Gastrocnemius medialis (tissue), 4 donors: ENCODE data around the gene GORAB. TPM values are rescaled to one million over a fixed set of nuclear protein-coding genes. Genes with fewer than 3 reads are reported as not detected.

Experiments
- ATAC-seq, 2 donors: fragments of 150-250 bp; one replicate each; pipeline ENCODE4 v1.9.1; 2016
- DNase-seq, 2 donors: peaks; one replicate each; pipeline ENCODE4 v3.0.0-alpha.2; 2019
- H3K27ac ChIP-seq, 4 donors: fragments of 200-600 bp; sonication (generic); 1 replicate in 1 of 4; 2 replicates in 3 of 4; pipeline ENCODE4 v1.5.1; 2016 to 2018; ENCODE audit warnings: mild to moderate bottlenecking in 2 of 4, moderate library complexity in 1 of 4
- H3K27me3 ChIP-seq, 3 donors: fragments of 200-600 bp; sonication (generic) in 2 of 3; 1 replicate in 1 of 3; 2 replicates in 2 of 3; pipeline versions ENCODE4 v1.5.1 to v1.6.0; 2016 to 2019; ENCODE audit warnings: mild to moderate bottlenecking in 1 of 3, moderate library complexity in 1 of 3
- H3K36me3 ChIP-seq, 2 donors: fragments of 200-600 bp; sonication (generic) in 1 of 2; one replicate each; pipeline ENCODE4 v1.5.1; 2017 to 2018
- H3K4me1 ChIP-seq, 2 donors: fragments of 200-600 bp; sonication (generic) in 1 of 2; one replicate each; pipeline ENCODE4 v1.5.1; 2016 to 2017; ENCODE audit warnings: mild to moderate bottlenecking in 2 of 2
- H3K4me3 ChIP-seq, 4 donors: fragments of 200-600 bp; sonication (generic) in 3 of 4; 1 replicate in 1 of 4; 2 replicates in 3 of 4; pipeline ENCODE4 v1.5.1; 2016 to 2019; ENCODE audit warnings: mild to moderate bottlenecking in 2 of 4
- H3K9me3 ChIP-seq, 3 donors: fragments of 200-600 bp; sonication (generic) in 2 of 3; 1 replicate in 1 of 3; 2 replicates in 2 of 3; pipeline ENCODE4 v1.5.1; 2016 to 2019
- POLR2A ChIP-seq, 2 donors: fragments of 450-650 bp; IDR thresholded peaks; one replicate each; pipeline ENCODE4 v1.6.1; 2017; ENCODE audit warnings: antibody characterized with exemption in 2 of 2, mild to moderate bottlenecking in 2 of 2, moderate library complexity in 2 of 2
- in situ Hi-C, 4 donors: fragments of 200-750 bp; cut with MboI; loops; one replicate each; pipeline versions ENCODE4 v1.15.0 to v1.8.0; 2017; ENCODE audit warnings: low sequenced_read_pairs in 4 of 4
- intact Hi-C: fragments of 100-400 bp; cut with DNase I; formaldehyde crosslinking; loops from one replicate; pipeline ENCODE4 v1.15.1; 2023; ENCODE audit warnings: low total_unique reads
- total RNA-seq, 4 donors: library from RNA; depleted of rRNA; stranded (reverse); fragments of >200 nt; gene quantifications; one replicate each; pipeline versions ENCODE4 v1.1.0 to v1.2.3, GENCODE V29; 2016
- TF ChIP-seq, protein P1 (sequence below), 5 experiments: fragments of 450-650 bp in 3 of 5; fragments of 200-600 bp in 2 of 5; sonication (generic) in 2 of 5; IDR thresholded peaks in 4 of 5; conservative IDR thresholded peaks in 1 of 5; 1 replicate in 4 of 5; 2 replicates in 1 of 5; pipeline ENCODE4 v1.5.1; 2016 to 2019; ENCODE audit warnings: antibody characterized with exemption in 5 of 5, mild to moderate bottlenecking in 3 of 5, moderate library complexity in 3 of 5

GORAB gene
- total RNA-seq, 4 donors from 2014 or later = 1.7 to 3.8 (median 2.3) TPM

DNA sequence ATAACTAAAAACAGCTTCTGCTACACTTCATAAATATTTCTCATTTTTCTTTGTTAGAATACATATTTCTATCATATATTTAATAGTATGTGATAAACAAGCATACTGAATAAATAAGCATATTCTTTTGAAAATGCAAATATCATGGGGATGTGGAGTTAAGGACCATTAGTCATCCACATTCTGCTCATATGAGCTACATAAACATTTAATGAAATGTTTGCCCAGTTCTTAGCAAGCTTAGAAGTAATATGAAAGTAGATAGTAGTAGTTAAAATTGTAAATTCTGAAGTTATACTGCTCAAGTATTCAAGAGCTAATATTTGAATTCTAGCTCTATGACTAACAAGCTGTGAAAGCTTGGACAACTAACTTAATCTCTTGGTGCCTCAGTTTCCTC lies 10.1 kb upstream of the GORAB start:
- in situ Hi-C loops = no loop called here
- DNase-seq = no peak
- ATAC-seq = no peak

DNA sequence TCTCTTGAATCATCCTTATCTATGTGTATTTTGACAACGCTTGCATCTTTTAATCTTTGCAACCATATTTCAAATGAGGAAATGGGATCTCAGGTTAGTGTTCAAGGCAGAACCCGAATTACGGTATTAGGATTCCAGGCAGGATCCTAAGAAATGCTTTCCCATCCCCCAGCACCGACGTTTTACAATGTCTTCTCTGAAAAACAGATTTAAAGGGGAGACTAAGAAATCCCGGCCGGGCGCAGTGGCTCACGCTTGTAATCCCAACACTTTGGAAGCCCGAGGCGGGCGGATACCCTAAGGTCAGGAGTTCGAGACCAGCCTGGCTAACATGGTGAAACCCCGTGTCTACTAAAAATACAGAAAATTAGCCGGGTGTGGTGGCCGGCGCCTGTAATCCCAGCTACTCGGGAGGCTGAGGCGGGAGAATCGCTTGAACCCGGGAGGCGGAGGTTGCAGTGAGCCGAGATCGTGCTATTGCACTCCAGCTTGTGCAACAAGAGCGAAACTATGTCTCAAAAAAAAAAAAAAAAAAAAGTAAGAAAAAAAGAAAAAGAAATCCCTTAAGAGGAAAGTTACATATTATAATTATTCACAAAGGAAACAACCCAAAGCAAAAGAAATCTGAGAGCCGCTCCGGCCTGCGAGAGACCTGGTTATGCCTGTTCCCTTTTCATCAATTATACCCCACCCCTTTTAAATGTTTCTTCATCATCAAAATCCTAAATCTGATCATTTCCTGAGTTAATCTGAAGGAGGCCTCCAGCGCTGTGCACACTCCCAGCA lies 801 bp upstream of the GORAB start:
- DNase-seq (no peak), ATAC-seq (peak; percentile 19 to 25)
- Histone ChIP-seq H3K36me3 (no peaks in the 10 kb centered on the region), H3K9me3 (no peaks in the 10 kb centered on the region), H3K27ac (peak overlapping the region; percentile 78 to 87 (median 82)), H3K4me3 (peak overlapping the region; percentile 68 to 86 (median 78)), H3K4me1 (peaks cover 0 to 13% of the 10 kb centered on the region in 2 donors), H3K27me3 (no peaks in the 10 kb centered on the region)
- intact Hi-C loops = loop anchor here (5.0 to 10.0 kb wide), 3 partner anchors 234 to 459 kb away; partner anchors contain the start of gene KIFAP3
- TF ChIP-seq, protein P1, sequence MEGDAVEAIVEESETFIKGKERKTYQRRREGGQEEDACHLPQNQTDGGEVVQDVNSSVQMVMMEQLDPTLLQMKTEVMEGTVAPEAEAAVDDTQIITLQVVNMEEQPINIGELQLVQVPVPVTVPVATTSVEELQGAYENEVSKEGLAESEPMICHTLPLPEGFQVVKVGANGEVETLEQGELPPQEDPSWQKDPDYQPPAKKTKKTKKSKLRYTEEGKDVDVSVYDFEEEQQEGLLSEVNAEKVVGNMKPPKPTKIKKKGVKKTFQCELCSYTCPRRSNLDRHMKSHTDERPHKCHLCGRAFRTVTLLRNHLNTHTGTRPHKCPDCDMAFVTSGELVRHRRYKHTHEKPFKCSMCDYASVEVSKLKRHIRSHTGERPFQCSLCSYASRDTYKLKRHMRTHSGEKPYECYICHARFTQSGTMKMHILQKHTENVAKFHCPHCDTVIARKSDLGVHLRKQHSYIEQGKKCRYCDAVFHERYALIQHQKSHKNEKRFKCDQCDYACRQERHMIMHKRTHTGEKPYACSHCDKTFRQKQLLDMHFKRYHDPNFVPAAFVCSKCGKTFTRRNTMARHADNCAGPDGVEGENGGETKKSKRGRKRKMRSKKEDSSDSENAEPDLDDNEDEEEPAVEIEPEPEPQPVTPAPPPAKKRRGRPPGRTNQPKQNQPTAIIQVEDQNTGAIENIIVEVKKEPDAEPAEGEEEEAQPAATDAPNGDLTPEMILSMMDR (IDR thresholded peaks at IDR 0.05 in 4 of 5, conservative IDR thresholded peaks at IDR 0.05 in 1 of 5) = no peak
- no peak for TF ChIP-seq POLR2A (IDR thresholded peaks at IDR 0.05)
- in situ Hi-C loops = no loop called here

More for the DNA sequence above, 10.1 kb upstream of the GORAB start:
- Histone ChIP-seq H3K4me1 (no peaks in the 10 kb centered on the region), H3K27me3 (no peaks in the 10 kb centered on the region), H3K4me3 (no peak overlapping the region), H3K9me3 (no peaks in the 10 kb centered on the region), H3K36me3 (no peaks in the 10 kb centered on the region), H3K27ac (no peak overlapping the region)
- intact Hi-C loops = no loop called here
- no peak for TF ChIP-seq POLR2A (IDR thresholded peaks at IDR 0.05)
- TF ChIP-seq, protein P1 (IDR thresholded peaks at IDR 0.05 in 4 of 5, conservative IDR thresholded peaks at IDR 0.05 in 1 of 5) = no peak

DNA sequence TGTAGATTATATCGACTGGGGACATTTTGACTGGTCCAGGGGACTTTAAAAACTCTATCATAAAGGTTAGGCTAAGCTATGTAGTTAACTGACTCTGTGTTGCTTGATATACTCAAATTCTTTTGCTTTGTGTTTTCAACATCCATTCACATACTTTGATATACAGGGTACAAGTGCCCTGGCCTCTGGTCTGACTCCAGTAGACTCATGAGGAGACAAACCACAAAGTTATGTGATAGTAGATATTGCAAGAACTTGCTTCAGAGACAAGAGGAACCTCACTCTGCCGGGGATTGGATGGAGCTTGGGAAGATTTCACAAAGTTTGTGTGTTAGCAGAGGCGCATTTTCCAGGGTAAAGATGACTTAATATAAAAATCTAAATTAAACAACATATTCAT lies 1.3 kb downstream of the GORAB start:
- DNase-seq (no peak), ATAC-seq (no peak)
- Histone ChIP-seq H3K4me1 (peaks cover 7 to 26% of the 10 kb centered on the region in 2 donors), H3K27ac (no peak overlapping the region), H3K4me3 (peak overlapping the region in 2 of 4 donors; percentile 77 to 86), H3K9me3 (no peaks in the 10 kb centered on the region), H3K36me3 (no peaks in the 10 kb centered on the region), H3K27me3 (no peaks in the 10 kb centered on the region)
- TF ChIP-seq, protein P1 (IDR thresholded peaks at IDR 0.05 in 4 of 5, conservative IDR thresholded peaks at IDR 0.05 in 1 of 5) = no peak
- intact Hi-C loops (loop anchor here (2.0 to 10.0 kb wide), 4 partner anchors 128 to 461 kb away; partner anchors contain the start of gene KIFAP3), in situ Hi-C loops (no loop called here)

DNA sequence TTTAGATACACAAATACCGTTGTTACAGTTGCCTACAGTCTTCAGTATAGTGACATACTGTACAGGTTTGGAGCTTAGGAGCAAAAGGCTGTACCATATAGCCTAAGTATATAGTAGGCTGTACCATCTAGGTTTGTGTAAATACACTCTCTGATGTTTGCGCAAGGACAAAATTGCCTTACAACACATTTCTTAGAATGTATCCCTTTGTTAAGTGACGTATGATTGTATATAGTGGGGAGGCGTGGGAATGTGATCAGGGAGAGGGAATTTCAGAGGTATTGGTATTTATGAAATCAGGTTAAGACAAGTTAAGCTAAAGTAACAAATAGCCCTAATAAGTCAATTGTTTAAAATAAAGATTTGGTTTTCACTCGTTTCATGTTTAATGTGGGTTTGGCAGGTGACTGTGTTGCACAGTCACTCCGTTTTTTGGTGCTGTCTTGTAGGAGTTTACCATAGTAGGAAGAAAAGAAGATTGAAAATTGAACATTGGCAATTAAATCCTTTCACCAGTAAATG lies 2.7 kb downstream of the GORAB start:
- no peak overlapping the region for H3K4me3 ChIP-seq
- ATAC-seq (no peak), DNase-seq (no peak)
- H3K9me3 ChIP-seq = no peaks in the 10 kb centered on the region
- intact Hi-C loops (loop anchor here (5.0 to 10.0 kb wide), 3 partner anchors 230 to 462 kb away; partner anchors contain the start of gene KIFAP3), in situ Hi-C loops (no loop called here)
- no peak for TF ChIP-seq POLR2A (IDR thresholded peaks at IDR 0.05)
- TF ChIP-seq, protein P1 (IDR thresholded peaks at IDR 0.05 in 4 of 5, conservative IDR thresholded peaks at IDR 0.05 in 1 of 5) = no peak
- no peak overlapping the region for H3K27ac ChIP-seq
- H3K4me1 ChIP-seq = peaks cover 7 to 26% of the 10 kb centered on the region in 2 donors
- H3K36me3 ChIP-seq = peaks cover 0 to 8% of the 10 kb centered on the region in 2 donors
- no peaks in the 10 kb centered on the region for H3K27me3 ChIP-seq
